IPS-20b (cell line): ENCODE results near the gene PTHLH.

Experiments
- H3K27ac ChIP-seq: one replicate; pipeline ENCODE4 v1.5.1; 2013; ENCODE audit warnings: low read length
- H3K27me3 ChIP-seq: 2 replicates; pipeline ENCODE4 v1.6.1; 2013; ENCODE audit warnings: mild to moderate bottlenecking, low read length, inconsistent platforms; ENCODE audit not compliant: insufficient read depth
- H3K36me3 ChIP-seq: 2 replicates; pipeline ENCODE4 v1.6.1; 2013; ENCODE audit warnings: low read depth, mild to moderate bottlenecking, inconsistent platforms, low read length, moderate library complexity; ENCODE audit not compliant: insufficient read depth
- H3K4me1 ChIP-seq: 2 replicates; pipeline ENCODE4 v1.6.1; 2013; ENCODE audit warnings: mild to moderate bottlenecking, control low read depth, inconsistent platforms, low read length, moderate library complexity; ENCODE audit not compliant: insufficient read depth
- H3K4me3 ChIP-seq: 2 replicates; pipeline ENCODE4 v1.5.1; 2013; ENCODE audit warnings: mild to moderate bottlenecking, low read length, inconsistent platforms
- H3K9ac ChIP-seq: 2 replicates; pipeline ENCODE4 v1.6.1; 2013; ENCODE audit warnings: low read depth, mild to moderate bottlenecking, inconsistent platforms, low read length, moderate library complexity
- H3K9me3 ChIP-seq: 2 replicates; pipeline ENCODE4 v1.6.1; 2013; ENCODE audit warnings: mild to moderate bottlenecking, low read depth, low read length, inconsistent platforms; ENCODE audit not compliant: insufficient read depth

PTHLH gene

GRCh38 chr12:27934276-27934675 is 38.3 kb downstream of the PTHLH start:
- no peak overlapping the region for H3K4me3 ChIP-seq
- H3K9ac ChIP-seq, result no peak overlapping the region
- H3K27me3 ChIP-seq, result no peaks in the 10 kb centered on the region
- H3K9me3 ChIP-seq, result no peaks in the 10 kb centered on the region
- no peaks in the 10 kb centered on the region for H3K36me3 ChIP-seq
- no peaks in the 10 kb centered on the region for H3K4me1 ChIP-seq
- H3K27ac ChIP-seq, result no peak overlapping the region

- Histone ChIP-seq H3K9me3 (no peaks in the 10 kb centered on the region), H3K9ac (no peak overlapping the region), H3K4me1 (no peaks in the 10 kb centered on the region), H3K27ac (no peak overlapping the region), H3K4me3 (no peak overlapping the region), H3K27me3 (no peaks in the 10 kb centered on the region), H3K36me3 (no peaks in the 10 kb centered on the region)
Observed at GRCh38 chr12:27931390-27931789, 41.1 kb downstream of the PTHLH start.

GRCh38 chr12:27927347-27927746 is 45.2 kb downstream of the PTHLH start:
- Histone ChIP-seq H3K4me3 (no peak overlapping the region), H3K27ac (no peak overlapping the region), H3K9me3 (no peaks in the 10 kb centered on the region), H3K4me1 (no peaks in the 10 kb centered on the region), H3K27me3 (no peaks in the 10 kb centered on the region), H3K9ac (no peak overlapping the region), H3K36me3 (no peaks in the 10 kb centered on the region)

GRCh38 chr12:27924350-27925135 is 48.0 kb downstream of the PTHLH start:
- no peak overlapping the region for H3K9ac ChIP-seq
- no peak overlapping the region for H3K27ac ChIP-seq
- 0 out of 2 replicates have a peak, but pooled peaks cover under 1% of the 10 kb centered on the region for H3K4me1 ChIP-seq
- no peaks in the 10 kb centered on the region for H3K9me3 ChIP-seq
- no peak overlapping the region for H3K4me3 ChIP-seq
- no peaks in the 10 kb centered on the region for H3K36me3 ChIP-seq
- no peaks in the 10 kb centered on the region for H3K27me3 ChIP-seq

GRCh38 chr12:27922531-27923139 is 49.9 kb downstream of the PTHLH start:
- H3K9ac ChIP-seq, result no peak overlapping the region
- no peaks in the 10 kb centered on the region for H3K9me3 ChIP-seq
- H3K27me3 ChIP-seq, result no peaks in the 10 kb centered on the region
- no peaks in the 10 kb centered on the region for H3K36me3 ChIP-seq
- H3K4me1 ChIP-seq, result 0 out of 2 replicates have a peak, but pooled peaks cover 3% of the 10 kb centered on the region
- H3K27ac ChIP-seq, result no peak overlapping the region
- H3K4me3 ChIP-seq, result no peak overlapping the region

GRCh38 chr12:27919671-27920235 is 52.8 kb downstream of the PTHLH start:
- Histone ChIP-seq H3K9me3 (no peaks in the 10 kb centered on the region), H3K4me1 (0 out of 2 replicates have a peak, but pooled peaks cover 3% of the 10 kb centered on the region), H3K4me3 (no peak overlapping the region), H3K36me3 (no peaks in the 10 kb centered on the region), H3K27ac (no peak overlapping the region), H3K9ac (no peak overlapping the region), H3K27me3 (no peaks in the 10 kb centered on the region)

GRCh38 chr12:27915536-27915935 is 57.0 kb downstream of the PTHLH start:
- Histone ChIP-seq H3K36me3 (no peaks in the 10 kb centered on the region), H3K27me3 (no peaks in the 10 kb centered on the region), H3K9ac (no peak overlapping the region), H3K4me1 (0 out of 2 replicates have a peak, but pooled peaks cover 3% of the 10 kb centered on the region), H3K27ac (no peak overlapping the region), H3K4me3 (no peak overlapping the region), H3K9me3 (no peaks in the 10 kb centered on the region)

- Histone ChIP-seq H3K4me1 (0 out of 2 replicates have a peak, but pooled peaks cover 3% of the 10 kb centered on the region), H3K9me3 (no peaks in the 10 kb centered on the region), H3K9ac (no peak overlapping the region), H3K27ac (no peak overlapping the region), H3K36me3 (no peaks in the 10 kb centered on the region), H3K27me3 (no peaks in the 10 kb centered on the region), H3K4me3 (no peak overlapping the region)
Observed at GRCh38 chr12:27915021-27915420, 57.5 kb downstream of the PTHLH start.

GRCh38 chr12:27913999-27914614 is 58.4 kb downstream of the PTHLH start:
- Histone ChIP-seq H3K4me1 (no peaks in the 10 kb centered on the region), H3K27me3 (no peaks in the 10 kb centered on the region), H3K36me3 (no peaks in the 10 kb centered on the region), H3K9ac (no peak overlapping the region), H3K9me3 (no peaks in the 10 kb centered on the region), H3K27ac (no peak overlapping the region), H3K4me3 (no peak overlapping the region)

GRCh38 chr12:27911397-27911796 is 61.1 kb downstream of the PTHLH start:
- H3K27ac ChIP-seq, result no peak overlapping the region
- no peaks in the 10 kb centered on the region for H3K9me3 ChIP-seq
- H3K4me1 ChIP-seq, result peaks cover 6% of the 10 kb centered on the region
- no peak overlapping the region for H3K4me3 ChIP-seq
- no peak overlapping the region for H3K9ac ChIP-seq
- H3K27me3 ChIP-seq, result no peaks in the 10 kb centered on the region
- H3K36me3 ChIP-seq, result no peaks in the 10 kb centered on the region
